Stomach (tissue), 4 donors: ENCODE data around the gene NTPCR.

Experiments used
- POLR2AphosphoS5 ChIP-seq, 3 donors: sonication (generic); formaldehyde crosslinking; IDR thresholded peaks; one replicate each; pipeline ENCODE4 v1.6.1; 2016; ENCODE audit warnings: antibody characterized with exemption in 3 of 3
- TF ChIP-seq, protein P1 (sequence below), 7 experiments: fragments of 450-650 bp in 4 of 7; fragments of 200-600 bp in 3 of 7; sonication (generic) in 3 of 7; IDR thresholded peaks; one replicate each; pipeline ENCODE4 v1.5.1; 2016 to 2019; ENCODE audit warnings: antibody characterized with exemption in 7 of 7, control low read depth in 2 of 7, mild to moderate bottlenecking in 1 of 7

DNA sequence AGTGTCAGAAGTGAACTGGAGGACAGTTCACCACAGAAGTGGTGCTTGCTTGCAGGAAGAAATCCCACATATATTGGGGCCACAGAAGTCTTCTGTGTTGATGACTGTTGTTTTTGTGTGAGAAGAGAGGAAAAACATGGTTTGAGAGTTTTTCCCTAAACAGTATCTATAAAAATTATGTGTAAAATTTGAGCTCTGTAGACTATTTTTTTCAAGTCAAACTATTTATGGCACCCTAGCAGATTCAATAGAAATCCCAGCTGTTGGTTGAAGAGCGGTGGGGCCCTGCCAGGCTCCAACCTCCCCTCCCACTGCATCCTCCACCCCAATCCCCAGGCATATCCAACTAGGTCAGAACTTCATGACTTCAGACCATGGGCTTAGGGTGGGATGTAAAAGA, 61.6 kb downstream of the NTPCR start:
- TF ChIP-seq POLR2AphosphoS5 (IDR thresholded peaks at IDR 0.05): no peak
- TF ChIP-seq, protein P1, sequence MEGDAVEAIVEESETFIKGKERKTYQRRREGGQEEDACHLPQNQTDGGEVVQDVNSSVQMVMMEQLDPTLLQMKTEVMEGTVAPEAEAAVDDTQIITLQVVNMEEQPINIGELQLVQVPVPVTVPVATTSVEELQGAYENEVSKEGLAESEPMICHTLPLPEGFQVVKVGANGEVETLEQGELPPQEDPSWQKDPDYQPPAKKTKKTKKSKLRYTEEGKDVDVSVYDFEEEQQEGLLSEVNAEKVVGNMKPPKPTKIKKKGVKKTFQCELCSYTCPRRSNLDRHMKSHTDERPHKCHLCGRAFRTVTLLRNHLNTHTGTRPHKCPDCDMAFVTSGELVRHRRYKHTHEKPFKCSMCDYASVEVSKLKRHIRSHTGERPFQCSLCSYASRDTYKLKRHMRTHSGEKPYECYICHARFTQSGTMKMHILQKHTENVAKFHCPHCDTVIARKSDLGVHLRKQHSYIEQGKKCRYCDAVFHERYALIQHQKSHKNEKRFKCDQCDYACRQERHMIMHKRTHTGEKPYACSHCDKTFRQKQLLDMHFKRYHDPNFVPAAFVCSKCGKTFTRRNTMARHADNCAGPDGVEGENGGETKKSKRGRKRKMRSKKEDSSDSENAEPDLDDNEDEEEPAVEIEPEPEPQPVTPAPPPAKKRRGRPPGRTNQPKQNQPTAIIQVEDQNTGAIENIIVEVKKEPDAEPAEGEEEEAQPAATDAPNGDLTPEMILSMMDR (IDR thresholded peaks at IDR 0.05): no peak
